GM19351 (cell line): Measurements from ENCODE around the gene TSPAN5.
"Not testable (repeated sequence)": the region's sequence is repeated elsewhere in the genome, so short reads cannot be mapped to it uniquely, and the experiment has no call there.

Experiments
- ATAC-seq: cut with Tn5 transposase; IDR thresholded peaks from one replicate; pipeline ENCODE4 v1.9.1; 2021; ENCODE audit warnings: mild to moderate bottlenecking, moderate library complexity; ENCODE audit not compliant: unreplicated experiment

The TSPAN5 gene

GRCh38 chr4:98504091-98504490, 154.3 kb downstream of the TSPAN5 start:
- no peak for ATAC-seq

DNA sequence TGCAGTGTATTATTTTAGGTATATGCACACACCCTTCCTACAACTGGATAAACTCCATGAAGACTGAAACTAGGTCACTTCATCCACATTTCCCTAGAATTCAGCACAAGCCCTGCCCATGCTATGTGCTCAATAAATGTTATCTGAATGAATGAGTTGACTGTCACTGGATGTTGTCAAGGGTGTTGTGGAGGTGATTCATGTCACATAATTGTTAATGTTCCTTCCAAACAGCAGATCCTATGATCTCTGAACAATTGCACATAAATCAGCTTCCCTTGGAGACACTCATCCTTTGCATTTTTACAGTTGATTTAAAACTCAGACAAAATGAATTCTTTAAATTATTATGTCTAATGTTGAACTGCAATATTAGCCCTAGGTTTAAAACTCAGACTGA, 154.7 kb downstream of the TSPAN5 start:
- ATAC-seq, result no peak

- ATAC-seq, result no peak
Observed at GRCh38 chr4:98502624-98503023, 155.8 kb downstream of the TSPAN5 start.

GRCh38 chr4:98502031-98502430, 156.4 kb downstream of the TSPAN5 start:
- ATAC-seq, result no peak

DNA sequence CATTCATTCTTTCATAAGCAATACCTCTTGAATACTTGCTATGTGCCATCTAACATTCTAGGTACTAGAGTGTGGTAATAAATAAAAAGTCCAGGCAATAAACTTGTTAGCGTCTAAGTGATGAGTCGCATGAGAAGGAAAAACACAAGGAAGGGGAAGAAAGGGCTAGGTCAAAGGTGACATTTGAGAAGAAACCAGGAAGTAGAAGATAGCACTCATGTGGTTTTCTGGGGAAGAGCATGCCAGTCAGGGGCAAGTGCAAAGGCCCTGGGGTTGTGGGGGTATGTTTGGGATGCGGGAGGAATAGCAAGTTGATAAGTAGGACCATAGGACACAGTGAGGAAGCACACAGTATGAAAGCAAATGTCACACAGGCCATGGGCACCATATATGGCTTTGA, 157.0 kb downstream of the TSPAN5 start:
- no peak for ATAC-seq

- no peak for ATAC-seq
Observed at GRCh38 chr4:98498774-98499173, 159.6 kb downstream of the TSPAN5 start.

DNA sequence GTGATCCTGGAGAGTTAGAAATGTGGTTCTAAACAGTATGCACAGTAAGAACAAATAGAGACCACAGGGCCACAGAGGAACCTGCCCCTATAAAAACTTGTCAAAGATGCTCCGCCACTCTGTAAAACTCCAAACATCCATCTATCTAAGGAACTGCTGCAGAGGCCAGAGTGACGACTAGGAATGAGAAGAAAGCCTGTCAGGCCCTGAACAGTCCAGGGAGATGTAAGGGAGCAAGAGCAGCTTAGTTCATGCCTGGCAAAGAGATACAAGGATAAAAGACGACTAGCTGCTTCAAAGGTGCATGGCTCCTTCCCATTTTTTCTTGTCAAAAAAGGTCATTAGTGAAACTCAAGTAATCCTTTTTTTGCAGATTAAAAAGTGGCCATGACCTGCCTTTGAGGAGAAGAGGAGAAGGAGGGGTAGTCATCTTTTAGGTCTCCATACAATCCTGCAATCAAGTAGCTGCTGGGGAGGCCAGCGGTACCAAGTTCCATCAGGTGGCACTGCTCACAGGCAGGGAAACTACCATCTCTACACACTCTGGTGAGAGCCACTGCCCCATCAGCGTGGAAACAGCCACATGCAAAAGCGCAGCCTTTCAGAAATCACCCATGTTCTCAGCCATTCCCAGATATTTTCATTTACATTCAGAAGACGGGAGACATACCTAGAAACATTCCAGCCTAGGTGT, 162.1 kb downstream of the TSPAN5 start:
- no peak for ATAC-seq

DNA sequence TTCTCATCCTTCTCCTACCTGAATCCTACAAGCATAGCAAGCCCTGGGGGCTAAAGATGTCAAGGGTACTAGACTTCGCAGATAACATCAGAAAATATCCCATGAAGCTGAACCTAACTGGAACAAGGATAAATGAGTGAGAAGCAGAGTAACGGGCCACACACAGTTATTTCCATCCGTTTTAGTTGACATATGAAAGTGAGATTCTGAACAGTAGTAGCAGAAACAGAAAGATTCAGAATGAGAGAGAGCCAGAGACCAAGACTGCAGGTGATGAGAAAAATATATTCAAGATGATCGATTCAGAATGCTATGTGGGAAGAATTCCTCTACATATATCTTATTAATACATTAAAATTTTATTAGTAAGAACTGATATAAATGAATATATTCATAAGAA, 165.1 kb downstream of the TSPAN5 start:
- peak; percentile 92 for ATAC-seq

- no peak for ATAC-seq
Observed at GRCh38 chr4:98491899-98492559, 166.4 kb downstream of the TSPAN5 start.

DNA sequence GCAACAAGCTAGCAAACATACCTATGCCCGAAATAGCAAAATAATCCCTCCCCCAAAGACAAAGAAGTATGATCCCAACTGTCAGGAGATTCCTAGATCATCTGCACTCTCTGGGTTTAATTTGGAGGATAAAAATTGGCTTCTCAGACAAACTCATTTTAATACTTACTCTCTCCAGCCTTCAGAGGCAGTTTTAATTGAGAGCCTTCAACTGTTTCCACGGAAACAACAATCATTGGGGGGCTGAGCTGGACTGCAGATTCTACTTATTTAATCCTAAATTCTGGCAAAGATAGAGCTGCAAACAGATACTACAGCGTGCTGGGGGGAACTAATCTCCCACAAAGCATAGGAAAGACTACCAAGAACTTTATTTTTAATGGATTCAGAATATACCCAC, 168.2 kb downstream of the TSPAN5 start:
- no peak for ATAC-seq

DNA sequence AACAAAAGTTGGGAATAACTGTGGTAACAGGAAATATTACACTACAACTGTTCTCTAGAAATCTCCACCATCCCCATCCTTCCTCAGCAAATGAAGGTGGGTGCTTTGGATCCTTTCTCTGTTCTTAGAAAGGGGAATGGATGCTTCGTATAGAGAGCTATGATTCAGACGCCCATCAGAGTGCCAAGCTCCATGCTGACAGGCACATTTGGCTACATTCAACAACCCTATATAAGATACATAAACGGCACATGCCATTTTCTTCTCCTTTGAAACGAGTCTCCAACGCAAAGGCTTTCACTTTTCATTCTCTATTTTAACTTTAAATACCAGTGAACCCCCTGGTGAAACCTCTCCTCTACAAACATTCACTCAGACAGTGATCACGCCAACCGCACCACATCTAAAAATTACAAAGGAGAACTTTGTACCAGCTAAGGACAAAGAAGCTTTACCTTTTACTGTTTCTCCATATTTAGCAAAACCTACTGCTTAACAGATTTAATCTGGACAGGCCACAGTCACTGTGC, 172.5 kb downstream of the TSPAN5 start:
- ATAC-seq, result no peak

DNA sequence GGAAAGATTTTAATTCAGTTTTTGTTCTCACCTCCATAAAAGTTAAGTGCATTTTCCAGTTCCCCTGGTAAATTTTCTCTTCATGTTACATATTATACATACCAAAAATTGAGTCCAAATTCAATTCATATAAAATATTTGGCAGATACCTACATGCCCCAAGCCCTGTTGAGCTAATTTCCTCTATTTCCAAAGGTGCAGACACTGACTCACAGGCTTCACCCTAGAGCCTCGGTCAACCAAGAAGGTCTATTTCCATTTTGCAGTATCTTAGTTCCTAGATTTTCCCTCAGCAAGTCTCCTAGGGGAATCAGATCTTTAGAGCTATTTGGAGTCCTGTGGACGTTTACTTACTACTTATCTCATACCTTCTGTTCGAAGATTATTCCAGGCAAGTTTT, 174.4 kb downstream of the TSPAN5 start:
- no peak for ATAC-seq

GRCh38 chr4:98482847-98483806, 175.3 kb downstream of the TSPAN5 start:
- peak; percentile 89 for ATAC-seq

GRCh38 chr4:98482503-98482846, 175.9 kb downstream of the TSPAN5 start:
- peak; percentile 22 for ATAC-seq

DNA sequence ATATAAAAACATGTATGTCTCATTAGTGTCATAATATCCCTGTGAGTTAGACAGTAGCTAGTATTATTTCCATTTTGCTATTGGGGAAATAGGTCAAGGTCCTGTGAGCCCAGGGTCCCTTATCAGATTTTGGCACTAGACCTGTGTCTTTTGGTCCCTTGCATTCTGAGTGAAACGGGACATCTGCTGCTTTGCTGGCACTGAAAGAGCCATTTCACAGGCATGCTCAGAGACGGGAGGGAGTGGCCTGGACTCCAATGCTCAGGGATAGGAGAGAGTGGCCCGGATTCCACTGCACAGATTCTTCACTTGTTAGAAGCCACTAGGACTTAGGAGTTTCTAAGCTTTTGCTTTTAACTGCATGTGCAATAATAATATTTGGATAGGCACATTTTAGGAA, 177.2 kb downstream of the TSPAN5 start:
- ATAC-seq, result no peak

DNA sequence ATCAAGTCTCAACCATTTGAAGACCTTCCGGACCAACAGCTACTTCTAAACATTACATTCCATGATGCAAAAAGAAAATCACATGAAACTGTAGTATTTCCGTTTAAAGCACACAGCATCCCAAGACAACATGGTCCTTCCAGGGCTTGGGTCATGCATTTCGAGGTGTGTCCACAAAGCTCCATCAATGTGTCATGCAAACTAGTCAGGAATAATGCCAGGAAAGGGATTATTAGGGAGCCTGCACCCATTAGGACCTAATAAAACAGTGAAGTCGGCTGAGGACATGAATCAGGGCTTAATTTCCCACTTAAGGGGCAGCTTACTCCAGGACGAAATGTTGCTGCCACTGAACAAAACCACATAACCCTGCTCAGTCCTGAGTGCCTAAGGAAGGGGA, 177.9 kb downstream of the TSPAN5 start:
- ATAC-seq, result no peak

DNA sequence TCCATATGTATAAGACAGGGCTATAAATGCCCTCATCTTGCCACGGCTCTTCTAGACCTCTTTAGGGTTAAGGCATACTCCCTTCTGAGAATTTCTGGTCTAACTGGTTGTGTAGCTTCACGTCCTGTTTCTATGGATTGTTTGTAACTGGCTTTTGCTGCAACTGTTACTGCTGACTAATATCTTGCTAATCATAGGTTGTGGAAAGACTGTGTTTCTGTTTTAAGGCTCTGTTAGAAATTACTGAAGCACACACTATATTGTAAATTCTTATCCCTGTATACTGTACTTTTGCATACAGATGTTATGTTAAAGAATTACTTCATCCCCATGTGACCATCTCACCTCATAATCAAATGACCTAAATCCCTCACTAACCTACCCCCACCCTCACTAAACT, 178.8 kb downstream of the TSPAN5 start:
- ATAC-seq, result not testable (repeated sequence)

GRCh38 chr4:98476891-98477290, 181.5 kb downstream of the TSPAN5 start:
- ATAC-seq, result no peak

- ATAC-seq, result no peak
Observed at GRCh38 chr4:98474408-98474844, 184.0 kb downstream of the TSPAN5 start.

DNA sequence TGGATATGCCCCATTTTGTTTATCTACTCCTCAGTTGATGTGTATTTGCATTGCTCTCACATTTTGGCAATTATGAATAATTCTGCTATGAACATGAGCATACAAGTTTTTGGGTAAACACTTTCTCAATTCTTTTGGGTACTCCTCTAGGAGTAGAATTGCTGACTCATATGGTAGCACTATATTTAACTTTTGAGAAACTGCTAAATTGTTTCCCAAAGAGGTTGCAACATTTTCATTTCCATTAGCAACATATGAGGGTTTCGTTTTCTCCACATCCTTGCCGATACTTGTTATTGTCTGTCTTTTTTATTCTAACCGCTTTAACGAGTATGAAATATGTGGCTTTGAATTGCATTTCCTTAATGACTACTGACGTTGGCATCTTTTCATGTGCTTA, 185.4 kb downstream of the TSPAN5 start:
- ATAC-seq, result no peak

- no peak for ATAC-seq
Observed at GRCh38 chr4:98470831-98471230, 187.6 kb downstream of the TSPAN5 start.
